OCI-LY7 (cell line): ENCODE measurements around the gene VSIR. TPM values are rescaled to one million over a fixed set of nuclear protein-coding genes. Genes with fewer than 3 reads are reported as not detected.

Experiments
- BruUV-seq: library from RNA; stranded (reverse); fragments of 400-500 nt; replicated peaks from 2 replicates; lab custom pipeline; 2021; lab: Mats Ljungman, UMichigan
- CTCF ChIA-PET: fragments of 300-600 bp; sonication (Branson Sonifier 250); formaldehyde crosslinking; loops from one replicate; lab custom pipeline; 2022; ENCODE audit warnings: antibody characterized with exemption; ENCODE audit not compliant: unreplicated experiment; lab: Charles Lee
- POLR2A ChIA-PET: fragments of 300-600 bp; sonication (Branson Sonifier 250); formaldehyde crosslinking; loops from one replicate; lab custom pipeline; 2022; ENCODE audit warnings: antibody characterized with exemption; lab: Charles Lee
- DNase-seq: peaks from one replicate; pipeline ENCODE4 v3.0.0-alpha.2; 2015; ENCODE audit warnings: low spot score
- H2AFZ ChIP-seq: fragments of 200-600 bp; sonication (generic), shearing (Covaris generic); 2 replicates; pipeline ENCODE4 v1.6.1; 2014; ENCODE audit warnings: mild to moderate bottlenecking, antibody characterized with exemption, low read length, moderate library complexity
- H3K27ac ChIP-seq: fragments of 200-600 bp; sonication (generic); 2 replicates; pipeline ENCODE4 v1.5.1; 2014; ENCODE audit warnings: mixed run types, low read depth, mild to moderate bottlenecking, moderate library complexity, low read length, inconsistent platforms; ENCODE audit not compliant: poor library complexity, severe bottlenecking
- H3K36me3 ChIP-seq: fragments of 200-600 bp; sonication (generic); 2 replicates; pipeline ENCODE4 v1.6.1; 2014; ENCODE audit warnings: mild to moderate bottlenecking, antibody characterized with exemption, low read length, moderate library complexity, mixed read lengths; ENCODE audit not compliant: insufficient read depth
- H3K4me1 ChIP-seq: fragments of 200-600 bp; sonication (generic); 2 replicates; pipeline ENCODE4 v1.5.1; 2014; ENCODE audit warnings: mild to moderate bottlenecking, low read length; ENCODE audit not compliant: insufficient read depth, poor library complexity, severe bottlenecking
- H3K4me2 ChIP-seq: fragments of 200-600 bp; sonication (generic); 2 replicates; pipeline ENCODE4 v1.6.1; 2014; ENCODE audit warnings: mild to moderate bottlenecking, low read length
- H3K4me3 ChIP-seq: fragments of 200-600 bp; sonication (generic); 2 replicates; pipeline ENCODE4 v1.5.1; 2014; ENCODE audit warnings: mild to moderate bottlenecking, low read depth, low read length; ENCODE audit not compliant: poor library complexity, severe bottlenecking
- H3K79me2 ChIP-seq: fragments of 200-600 bp; sonication (generic); 2 replicates; pipeline ENCODE4 v1.6.1; 2016; ENCODE audit warnings: low read depth, mild to moderate bottlenecking, low read length, moderate library complexity, mixed read lengths; ENCODE audit not compliant: insufficient read depth
- H3K9me2 ChIP-seq: fragments of 200-600 bp; sonication (generic); 2 replicates; pipeline ENCODE4 v1.6.1; 2016; ENCODE audit warnings: mild to moderate bottlenecking, low read length, mixed read lengths; ENCODE audit not compliant: insufficient read depth
- H3K9me3 ChIP-seq: fragments of 200-600 bp; sonication (generic); 2 replicates; pipeline ENCODE4 v1.6.1; 2014; ENCODE audit warnings: mild to moderate bottlenecking, mixed run types, low read length, mixed read lengths
- H4K20me1 ChIP-seq: fragments of 200-600 bp; sonication (generic); 2 replicates; pipeline ENCODE4 v1.6.1; 2014; ENCODE audit warnings: mild to moderate bottlenecking, antibody characterized with exemption, low read length, moderate library complexity, mixed read lengths; ENCODE audit not compliant: insufficient read depth
- EZH2phosphoT487 ChIP-seq: fragments of 200-600 bp; sonication (generic); IDR thresholded peaks from 2 replicates; pipeline ENCODE4 v1.6.1; 2018; ENCODE audit warnings: low read depth, borderline replicate concordance, mild to moderate bottlenecking, mixed run types, antibody characterized with exemption, low read length, moderate library complexity, mixed read lengths
- intact Hi-C: fragments of 100-400 bp; cut with micrococcal nuclease; formaldehyde crosslinking; loops from one replicate; pipeline ENCODE4 v1.10.0; 2022; ENCODE audit not compliant: unreplicated experiment
- total RNA-seq, 2 experiments: library from RNA; depleted of rRNA in 1 of 2; stranded (reverse); fragments of >200 nt in 1 of 2; shearing (Covaris generic) in 1 of 2; gene quantifications; 2 replicates each; pipeline ENCODE4 v1.2.3, GENCODE V29; 2014 to 2022
- TF ChIP-seq, protein P1 (sequence below): fragments of 200-600 bp; sonication (generic); conservative IDR thresholded peaks from 2 replicates; pipeline ENCODE4 v1.5.1; 2014; ENCODE audit warnings: mild to moderate bottlenecking, antibody characterized with exemption, low read length, moderate library complexity, mixed read lengths

Gene VSIR
- total RNA-seq, 2 experiments from 2014 or later: 2.2 to 9.0 TPM

DNA sequence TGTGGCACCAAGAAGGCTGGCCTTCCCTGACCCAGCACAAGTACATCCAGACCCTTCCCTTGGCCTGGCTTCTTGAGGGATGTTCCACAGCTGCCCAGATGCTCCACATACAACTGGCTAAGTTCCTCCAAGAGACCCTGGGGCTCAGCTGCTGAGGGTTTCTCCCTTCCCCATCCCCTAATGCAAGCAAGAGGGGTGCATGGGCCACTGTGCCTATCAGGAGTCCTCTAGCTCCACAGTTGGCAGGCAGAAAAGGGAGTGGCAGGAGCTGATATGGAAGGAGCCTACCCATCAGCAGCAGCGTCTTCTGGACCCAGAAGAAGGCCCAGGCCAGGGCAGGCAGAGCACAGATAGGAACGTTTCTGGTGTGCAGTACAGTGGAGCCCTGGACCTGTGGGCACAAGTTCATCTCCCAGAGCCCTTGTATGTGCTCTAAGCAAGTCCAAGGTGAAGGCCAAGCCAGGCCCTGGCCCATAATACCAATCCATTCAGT, 26.2 kb downstream of the VSIR start:
- TF ChIP-seq, protein P1, sequence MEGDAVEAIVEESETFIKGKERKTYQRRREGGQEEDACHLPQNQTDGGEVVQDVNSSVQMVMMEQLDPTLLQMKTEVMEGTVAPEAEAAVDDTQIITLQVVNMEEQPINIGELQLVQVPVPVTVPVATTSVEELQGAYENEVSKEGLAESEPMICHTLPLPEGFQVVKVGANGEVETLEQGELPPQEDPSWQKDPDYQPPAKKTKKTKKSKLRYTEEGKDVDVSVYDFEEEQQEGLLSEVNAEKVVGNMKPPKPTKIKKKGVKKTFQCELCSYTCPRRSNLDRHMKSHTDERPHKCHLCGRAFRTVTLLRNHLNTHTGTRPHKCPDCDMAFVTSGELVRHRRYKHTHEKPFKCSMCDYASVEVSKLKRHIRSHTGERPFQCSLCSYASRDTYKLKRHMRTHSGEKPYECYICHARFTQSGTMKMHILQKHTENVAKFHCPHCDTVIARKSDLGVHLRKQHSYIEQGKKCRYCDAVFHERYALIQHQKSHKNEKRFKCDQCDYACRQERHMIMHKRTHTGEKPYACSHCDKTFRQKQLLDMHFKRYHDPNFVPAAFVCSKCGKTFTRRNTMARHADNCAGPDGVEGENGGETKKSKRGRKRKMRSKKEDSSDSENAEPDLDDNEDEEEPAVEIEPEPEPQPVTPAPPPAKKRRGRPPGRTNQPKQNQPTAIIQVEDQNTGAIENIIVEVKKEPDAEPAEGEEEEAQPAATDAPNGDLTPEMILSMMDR: no peak
- TF ChIP-seq EZH2phosphoT487: no peak
- intact Hi-C loops: loop anchor here (1.0 kb wide), 1 partner anchor 26 kb away; the partner anchor contains the start of gene VSIR
- peak overlapping the region; percentile 88 for H3K27ac ChIP-seq

DNA sequence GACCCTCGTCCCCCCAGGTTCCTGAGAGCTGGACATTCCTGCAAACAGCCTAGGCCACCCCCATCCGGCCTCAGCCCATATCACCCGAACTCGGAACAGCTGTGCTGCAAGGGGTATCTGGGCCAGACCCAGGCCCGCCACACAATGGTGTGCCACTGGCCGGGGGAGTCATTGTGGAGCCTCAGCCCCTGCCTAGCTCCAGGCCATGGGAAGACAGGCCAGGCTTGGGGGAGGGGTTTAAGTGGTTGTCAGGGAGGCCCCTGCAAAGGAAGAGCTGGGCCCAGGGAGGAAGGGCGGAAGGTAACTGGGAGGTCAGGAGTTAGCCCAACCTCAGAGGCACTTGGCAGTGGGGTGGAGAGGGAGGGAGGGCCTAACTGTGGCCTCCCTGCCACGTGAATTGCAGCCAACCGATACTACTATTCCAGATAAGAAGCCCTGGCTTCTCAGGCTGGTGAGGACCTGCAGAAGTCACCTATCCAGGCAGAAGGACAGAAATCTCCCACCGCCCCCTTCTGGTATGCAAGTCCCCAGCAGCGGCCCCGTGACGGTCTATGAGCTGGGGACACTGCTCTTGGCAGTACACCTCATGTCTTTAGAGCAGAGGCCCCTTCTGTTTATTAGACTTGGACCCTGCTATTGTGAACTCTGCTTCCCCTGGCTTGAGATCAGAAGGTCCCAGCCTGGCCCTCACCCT, 26.8 kb downstream of the VSIR start:
- Histone ChIP-seq H3K9me2 (no peaks in the 10 kb centered on the region), H3K79me2 (no peaks in the 10 kb centered on the region), H3K36me3 (no peaks in the 10 kb centered on the region), H3K9me3 (no peaks in the 10 kb centered on the region), H3K4me3 (no peak overlapping the region), H3K4me1 (peaks cover 53% of the 10 kb centered on the region), H2AFZ (no peak overlapping the region; the same call in 1 of the 2 replicates), H3K27ac (peak overlapping the region; percentile 88), H3K4me2 (peak overlapping the region; percentile 73), H4K20me1 (no peaks in the 10 kb centered on the region)
- BruUV-seq: no TSS peak
- ChIA-PET POLR2A (interaction anchor here (0.5 to 1.0 kb wide), 3 partner anchors 10 to 573 kb away, joined by 3 read pairs; no protein-coding TSS in a partner anchor), CTCF (interaction anchor here (0.6 to 1.3 kb wide), 2 partner anchors 18 to 38 kb away, joined by 3 to 4 read pairs; no protein-coding TSS in a partner anchor)
- TF ChIP-seq EZH2phosphoT487: no peak
- TF ChIP-seq, protein P1: peak; percentile 55
- DNase-seq: peak; percentile 62
- intact Hi-C loops: loop anchor here (1.0 kb wide), 1 partner anchor 27 kb away; the partner anchor contains the start of gene VSIR

More for the DNA sequence above, 26.2 kb downstream of the VSIR start:
- H3K36me3 ChIP-seq: no peaks in the 10 kb centered on the region
- H3K9me3 ChIP-seq: no peaks in the 10 kb centered on the region
- POLR2A ChIA-PET: interaction anchor here (0.7 kb wide), 1 partner anchor 15 kb away, joined by 3 read pairs; no protein-coding TSS in a partner anchor
- peak overlapping the region; percentile 73 for H3K4me2 ChIP-seq
- BruUV-seq: no TSS peak
- H3K4me1 ChIP-seq: peaks cover 58% of the 10 kb centered on the region
- H2AFZ ChIP-seq: no peak overlapping the region; the same call in 1 of the 2 replicates
- H3K9me2 ChIP-seq: no peaks in the 10 kb centered on the region
- H3K79me2 ChIP-seq: no peaks in the 10 kb centered on the region
- CTCF ChIA-PET: interaction anchor here (0.6 to 1.3 kb wide), 2 partner anchors 19 to 39 kb away, joined by 3 to 4 read pairs; no protein-coding TSS in a partner anchor
- H3K4me3 ChIP-seq: no peak overlapping the region
- no peaks in the 10 kb centered on the region for H4K20me1 ChIP-seq
- no peak for DNase-seq
